Upper lobe of left lung (tissue), 4 donors: Measurements from ENCODE around the gene DSE.

Source experiments
- CTCF ChIP-seq, 6 experiments: fragments of 450-650 bp in 4 of 6; fragments of 200-600 bp in 2 of 6; sonication (generic) in 2 of 6; IDR thresholded peaks; one replicate each; pipeline ENCODE4 v1.5.1; 2016 to 2019; ENCODE audit warnings: antibody characterized with exemption in 6 of 6
- POLR2A ChIP-seq, 4 donors: fragments of 450-650 bp; IDR thresholded peaks; one replicate each; pipeline ENCODE4 v1.5.1; 2016 to 2017; ENCODE audit warnings: antibody characterized with exemption in 4 of 4, mild to moderate bottlenecking in 2 of 4
- POLR2AphosphoS5 ChIP-seq, 2 donors: sonication (generic); formaldehyde crosslinking; IDR thresholded peaks; one replicate each; pipeline ENCODE4 v1.5.1; 2017; ENCODE audit warnings: antibody characterized with exemption in 2 of 2

GRCh38 chr6:116385921-116386320, 15.2 kb downstream of the DSE start:
- TF ChIP-seq CTCF (IDR thresholded peaks at IDR 0.05) (no peak), POLR2A (IDR thresholded peaks at IDR 0.05) (no peak), POLR2AphosphoS5 (IDR thresholded peaks at IDR 0.05) (no peak)
